Neural progenitor cell (in vitro differentiated cells): ENCODE data around the gene ARID3A. TPM values are rescaled to one million over a fixed set of nuclear protein-coding genes. Genes with fewer than 3 reads are reported as not detected.

Experiments
- DNase-seq: peaks from one replicate; pipeline ENCODE4 v3.0.0-alpha.2; 2016; ENCODE audit warnings: low spot score
- H2AFZ ChIP-seq: fragments of 200-600 bp; sonication (generic); replicated peaks from 2 replicates; pipeline ENCODE4 v1.6.1; 2016; ENCODE audit warnings: antibody characterized with exemption
- H3F3A ChIP-seq: fragments of 200-600 bp; sonication (generic); 2 replicates; pipeline ENCODE4 v1.6.1; 2016; ENCODE audit warnings: antibody characterized with exemption, low read depth
- H3K27ac ChIP-seq: fragments of 200-600 bp; sonication (generic); 2 replicates; pipeline ENCODE4 v1.5.1; 2016; ENCODE audit warnings: mild to moderate bottlenecking
- H3K27me3 ChIP-seq: fragments of 200-600 bp; sonication (generic); 2 replicates; pipeline ENCODE4 v1.6.1; 2016; ENCODE audit warnings: mild to moderate bottlenecking, moderate library complexity
- H3K36me3 ChIP-seq: fragments of 200-600 bp; sonication (generic); 2 replicates; pipeline ENCODE4 v1.5.1; 2016
- H3K4me1 ChIP-seq: fragments of 200-600 bp; sonication (generic); 2 replicates; pipeline ENCODE4 v1.6.1; 2016; ENCODE audit warnings: mixed run types
- H3K4me2 ChIP-seq: fragments of 200-600 bp; sonication (generic); 2 replicates; pipeline ENCODE4 v1.6.1; 2016
- H3K4me3 ChIP-seq: fragments of 200-600 bp; sonication (generic); 2 replicates; pipeline ENCODE4 v1.5.1; 2016
- H3K79me2 ChIP-seq: fragments of 200-600 bp; sonication (generic); 2 replicates; pipeline ENCODE4 v1.6.1; 2016; ENCODE audit warnings: low read depth
- H3K9ac ChIP-seq: fragments of 200-600 bp; sonication (generic); 2 replicates; pipeline ENCODE4 v1.6.1; 2016
- H3K9me3 ChIP-seq: fragments of 200-600 bp; sonication (generic); 2 replicates; pipeline ENCODE4 v1.5.1; 2016; ENCODE audit warnings: low read depth
- H4K20me1 ChIP-seq: fragments of 200-600 bp; sonication (generic); 2 replicates; pipeline ENCODE4 v1.6.1; 2016; ENCODE audit warnings: low read depth
- H3K27ac Mint-ChIP-seq: 3 replicates; pipeline ENCODE4 v1.8.0; 2021; ENCODE audit warnings: mixed read lengths
- H3K27me3 Mint-ChIP-seq: 2 replicates; pipeline ENCODE4 v1.8.0; 2022; ENCODE audit warnings: low read depth, mild to moderate bottlenecking, inconsistent platforms, moderate library complexity, mixed read lengths; ENCODE audit not compliant: insufficient read depth
- H3K36me3 Mint-ChIP-seq: 3 replicates; pipeline ENCODE4 v1.8.0; 2021; ENCODE audit warnings: mixed read lengths
- H3K4me1 Mint-ChIP-seq: 3 replicates; pipeline ENCODE4 v1.8.0; 2021; ENCODE audit warnings: mixed read lengths
- H3K4me3 Mint-ChIP-seq: 3 replicates; pipeline ENCODE4 v1.8.0; 2021; ENCODE audit warnings: mild to moderate bottlenecking, moderate library complexity, mixed read lengths
- H3K9me3 Mint-ChIP-seq: 3 replicates; pipeline ENCODE4 v1.8.0; 2020; ENCODE audit warnings: mixed read lengths
- EZH2 ChIP-seq: fragments of 200-600 bp; sonication (generic); IDR thresholded peaks from 2 replicates; pipeline ENCODE4 v1.6.1; 2017; ENCODE audit warnings: antibody characterized with exemption, mild to moderate bottlenecking, moderate library complexity
- EZH2phosphoT487 ChIP-seq: fragments of 200-600 bp; sonication (generic); IDR thresholded peaks from 2 replicates; pipeline ENCODE4 v1.6.1; 2017; ENCODE audit warnings: antibody characterized with exemption
- total RNA-seq: library from RNA; depleted of rRNA; stranded (reverse); fragments of >200 nt; gene quantifications from 2 replicates; pipeline ENCODE4 v1.2.3, GENCODE V29; 2015; ENCODE audit warnings: low replicate concordance
- TF ChIP-seq, protein P1 (sequence below): fragments of 200-600 bp; sonication (generic); IDR thresholded peaks from 2 replicates; pipeline ENCODE4 v1.5.1; 2017; ENCODE audit warnings: antibody characterized with exemption, mild to moderate bottlenecking

The ARID3A gene
- total RNA-seq, 1 donor from 2014 or later = 25.5 TPM

DNA sequence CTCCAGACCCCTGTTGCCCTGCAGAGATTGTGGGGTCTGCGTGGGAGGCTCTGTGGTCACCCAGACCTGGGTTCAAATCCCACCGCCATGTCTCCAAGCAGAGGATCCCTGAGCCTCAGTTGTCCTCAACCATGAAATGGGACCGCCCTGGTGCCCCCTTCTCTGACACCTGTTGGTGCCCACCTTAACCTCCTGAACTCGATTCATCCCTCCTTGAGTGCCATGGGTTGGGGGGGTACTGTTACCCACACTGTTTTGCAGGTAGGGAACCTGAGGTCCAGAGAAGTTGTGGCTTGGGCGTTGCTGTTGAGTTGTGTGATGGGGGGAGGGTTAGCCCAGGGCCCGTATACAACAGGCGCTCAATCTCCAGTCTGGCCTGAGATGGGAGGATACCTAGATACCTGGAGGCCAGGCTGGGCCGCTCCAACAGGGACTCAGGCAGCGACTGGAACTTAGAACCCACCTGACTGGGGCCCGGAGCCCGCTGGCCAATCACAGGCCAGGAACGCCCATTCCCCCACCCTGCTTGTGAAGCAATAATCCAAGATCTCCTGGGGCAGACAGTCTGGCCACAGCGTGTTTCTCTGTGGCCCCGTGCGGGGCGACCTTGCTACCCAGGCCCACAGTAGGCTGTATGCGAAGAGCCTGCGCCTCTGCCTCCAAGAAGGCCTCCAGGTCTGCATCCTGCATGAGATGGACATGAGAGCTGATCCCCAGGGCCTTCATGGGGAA, 2.8 kb downstream of the ARID3A start:
- peaks cover 4% of the 10 kb centered on the region for H3K27me3 ChIP-seq
- no peak overlapping the region for H3K27ac Mint-ChIP-seq
- no peak overlapping the region for H3K27ac ChIP-seq
- H2AFZ ChIP-seq = no peak overlapping the region
- H3K4me1 Mint-ChIP-seq = peaks cover 2% of the 10 kb centered on the region
- H3K4me3 Mint-ChIP-seq = peak overlapping the region; percentile 93
- no peak overlapping the region for H3K9ac ChIP-seq
- no peak for DNase-seq
- H3K4me3 ChIP-seq = no peak overlapping the region
- H3F3A ChIP-seq = peaks cover 36% of the 10 kb centered on the region
- peaks cover 79% of the 10 kb centered on the region for H3K79me2 ChIP-seq
- H3K36me3 Mint-ChIP-seq = peaks cover 6% of the 10 kb centered on the region
- no peaks in the 10 kb centered on the region for H3K9me3 ChIP-seq
- peak overlapping the region; percentile 84 for H3K4me2 ChIP-seq
- H3K27me3 Mint-ChIP-seq = peaks cover 2% of the 10 kb centered on the region
- peaks cover 47% of the 10 kb centered on the region for H4K20me1 ChIP-seq
- TF ChIP-seq EZH2phosphoT487 = no peak
- no peak for TF ChIP-seq EZH2
- TF ChIP-seq, protein P1, sequence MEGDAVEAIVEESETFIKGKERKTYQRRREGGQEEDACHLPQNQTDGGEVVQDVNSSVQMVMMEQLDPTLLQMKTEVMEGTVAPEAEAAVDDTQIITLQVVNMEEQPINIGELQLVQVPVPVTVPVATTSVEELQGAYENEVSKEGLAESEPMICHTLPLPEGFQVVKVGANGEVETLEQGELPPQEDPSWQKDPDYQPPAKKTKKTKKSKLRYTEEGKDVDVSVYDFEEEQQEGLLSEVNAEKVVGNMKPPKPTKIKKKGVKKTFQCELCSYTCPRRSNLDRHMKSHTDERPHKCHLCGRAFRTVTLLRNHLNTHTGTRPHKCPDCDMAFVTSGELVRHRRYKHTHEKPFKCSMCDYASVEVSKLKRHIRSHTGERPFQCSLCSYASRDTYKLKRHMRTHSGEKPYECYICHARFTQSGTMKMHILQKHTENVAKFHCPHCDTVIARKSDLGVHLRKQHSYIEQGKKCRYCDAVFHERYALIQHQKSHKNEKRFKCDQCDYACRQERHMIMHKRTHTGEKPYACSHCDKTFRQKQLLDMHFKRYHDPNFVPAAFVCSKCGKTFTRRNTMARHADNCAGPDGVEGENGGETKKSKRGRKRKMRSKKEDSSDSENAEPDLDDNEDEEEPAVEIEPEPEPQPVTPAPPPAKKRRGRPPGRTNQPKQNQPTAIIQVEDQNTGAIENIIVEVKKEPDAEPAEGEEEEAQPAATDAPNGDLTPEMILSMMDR = no peak
- peaks cover 20% of the 10 kb centered on the region for H3K4me1 ChIP-seq
- H3K9me3 Mint-ChIP-seq = no peaks in the 10 kb centered on the region
- H3K36me3 ChIP-seq = no peaks in the 10 kb centered on the region

DNA sequence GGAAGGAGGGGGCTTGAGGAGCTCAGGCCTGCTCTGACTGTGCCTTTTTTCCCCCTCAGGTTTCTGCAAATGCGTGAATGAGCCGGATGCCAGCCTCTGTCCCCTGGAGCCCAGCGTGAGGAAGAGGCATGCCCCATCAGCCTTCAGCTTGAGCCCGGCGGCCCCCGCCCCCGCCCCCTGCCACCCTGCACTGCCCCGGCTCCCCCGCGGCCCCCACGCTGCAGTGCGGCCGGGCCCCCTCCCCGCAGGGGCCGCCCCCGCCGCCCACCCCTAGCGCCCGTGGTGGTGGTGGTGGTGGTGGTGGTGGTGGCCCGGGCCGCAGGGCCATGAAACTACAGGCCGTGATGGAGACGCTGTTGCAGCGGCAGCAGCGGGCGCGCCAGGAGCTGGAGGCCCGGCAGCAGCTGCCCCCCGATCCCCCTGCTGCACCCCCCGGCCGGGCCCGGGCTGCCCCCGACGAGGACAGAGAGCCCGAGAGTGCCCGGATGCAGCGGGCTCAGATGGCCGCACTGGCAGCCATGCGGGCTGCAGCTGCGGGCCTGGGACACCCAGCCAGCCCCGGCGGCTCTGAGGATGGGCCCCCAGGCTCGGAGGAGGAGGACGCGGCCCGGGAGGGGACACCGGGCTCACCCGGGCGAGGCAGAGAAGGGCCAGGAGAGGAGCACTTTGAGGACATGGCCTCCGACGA, 3.5 kb downstream of the ARID3A start:
- Histone ChIP-seq H2AFZ (no peak overlapping the region), H3K4me1 (peaks cover 20% of the 10 kb centered on the region), H3F3A (peaks cover 29% of the 10 kb centered on the region), H3K79me2 (peaks cover 86% of the 10 kb centered on the region), H3K27ac (no peak overlapping the region), H3K4me2 (no peak overlapping the region), H3K27me3 (peaks cover 4% of the 10 kb centered on the region), H3K4me3 (no peak overlapping the region), H3K36me3 (no peaks in the 10 kb centered on the region), H4K20me1 (peaks cover 54% of the 10 kb centered on the region), H3K9ac (no peak overlapping the region), H3K9me3 (no peaks in the 10 kb centered on the region)
- H3K9me3 Mint-ChIP-seq = no peaks in the 10 kb centered on the region
- peaks cover 2% of the 10 kb centered on the region for H3K27me3 Mint-ChIP-seq
- peaks cover 6% of the 10 kb centered on the region for H3K36me3 Mint-ChIP-seq
- TF ChIP-seq EZH2 (no peak), EZH2phosphoT487 (no peak)
- TF ChIP-seq, protein P1 = no peak
- DNase-seq = no peak
- peaks cover 5% of the 10 kb centered on the region for H3K4me1 Mint-ChIP-seq
- no peak overlapping the region for H3K27ac Mint-ChIP-seq
- H3K4me3 Mint-ChIP-seq = peak overlapping the region; percentile 60

DNA sequence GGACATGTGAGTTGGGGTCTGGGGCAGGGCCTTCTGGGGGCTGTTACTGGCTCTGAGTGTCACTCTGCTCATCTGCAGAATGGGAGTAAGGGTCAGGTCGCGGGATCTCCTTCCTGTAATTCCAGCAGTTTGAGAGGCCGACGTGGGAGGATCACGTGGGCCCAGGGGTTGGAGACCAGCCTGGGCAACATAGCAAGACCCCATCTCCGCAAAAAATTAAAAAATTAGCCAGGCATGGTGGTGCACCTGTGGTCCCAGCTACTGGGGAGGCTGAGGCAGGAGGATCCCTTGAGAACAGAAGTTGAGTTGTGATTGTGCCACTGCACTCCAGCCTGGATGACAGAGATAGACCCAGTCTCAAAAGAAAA, 4.0 kb downstream of the ARID3A start:
- Histone ChIP-seq H3K4me3 (no peak overlapping the region), H4K20me1 (peaks cover 59% of the 10 kb centered on the region), H3F3A (peaks cover 24% of the 10 kb centered on the region), H2AFZ (no peak overlapping the region), H3K27ac (no peak overlapping the region), H3K9me3 (no peaks in the 10 kb centered on the region), H3K4me1 (peaks cover 20% of the 10 kb centered on the region), H3K4me2 (no peak overlapping the region), H3K9ac (no peak overlapping the region), H3K36me3 (no peaks in the 10 kb centered on the region), H3K27me3 (no peaks in the 10 kb centered on the region), H3K79me2 (peaks cover 91% of the 10 kb centered on the region)
- no peak for DNase-seq
- H3K9me3 Mint-ChIP-seq = no peaks in the 10 kb centered on the region
- TF ChIP-seq EZH2phosphoT487 (no peak), EZH2 (no peak)
- TF ChIP-seq, protein P1 = no peak
- no peak overlapping the region for H3K27ac Mint-ChIP-seq
- H3K4me3 Mint-ChIP-seq = peak overlapping the region; percentile 60
- peaks cover under 1% of the 10 kb centered on the region for H3K27me3 Mint-ChIP-seq
- H3K36me3 Mint-ChIP-seq = peaks cover 6% of the 10 kb centered on the region
- H3K4me1 Mint-ChIP-seq = peaks cover 5% of the 10 kb centered on the region
